ENCODE results near the gene USP1.
A peak's percentile ranks its signal among the peaks of the same experiment; 100 is the strongest.

Gene USP1

GRCh38 chr1:62444701-62445100, 7.9 kb downstream of the USP1 start:
- Histone ChIP-seq H3K4me3 (no peak overlapping the region), H3K36me3 (ENCODE audit: insufficient read depth, low read length) (peaks cover 98% of the 10 kb centered on the region), H3K9ac (ENCODE audit: insufficient read length) (no peak overlapping the region), H3K27ac (no peak overlapping the region), H3K9me3 (ENCODE audit: low read depth, low read length) (no peaks in the 10 kb centered on the region)
- DNase-seq (ENCODE audit: low read depth, low spot score) = no peak
- no peak for TF ChIP-seq POLR2AphosphoS5 (IDR thresholded peaks at IDR 0.05; ENCODE audit: borderline replicate concordance, low read depth, low read length)
- no peak for TF ChIP-seq FOXP2 (optimal IDR thresholded peaks at IDR 0.05; ENCODE audit: control extremely low read depth, extremely low read length, insufficient read depth)
- no peak for TF ChIP-seq EZH2 (IDR thresholded peaks at IDR 0.05)

GRCh38 chr1:62448221-62448933, 11.5 kb downstream of the USP1 start:
- no peak for DNase-seq (ENCODE audit: low read depth, low spot score)
- Histone ChIP-seq H3K9ac (ENCODE audit: insufficient read length) (no peak overlapping the region), H3K9me3 (ENCODE audit: low read depth, low read length) (no peaks in the 10 kb centered on the region), H3K4me3 (no peak overlapping the region), H3K27ac (peak overlapping the region; percentile 46; the same call in 1 of the 2 replicates), H3K36me3 (ENCODE audit: insufficient read depth, low read length) (peaks cover 99% of the 10 kb centered on the region)
- TF ChIP-seq EZH2 (IDR thresholded peaks at IDR 0.05) (no peak), POLR2AphosphoS5 (IDR thresholded peaks at IDR 0.05; ENCODE audit: borderline replicate concordance, low read depth, low read length) (no peak), FOXP2 (optimal IDR thresholded peaks at IDR 0.05; ENCODE audit: control extremely low read depth, extremely low read length, insufficient read depth) (no peak)

- no peak overlapping the region for H3K4me3 ChIP-seq
- TF ChIP-seq FOXP2 (optimal IDR thresholded peaks at IDR 0.05; ENCODE audit: control extremely low read depth, extremely low read length, insufficient read depth) (no peak), POLR2AphosphoS5 (IDR thresholded peaks at IDR 0.05; ENCODE audit: borderline replicate concordance, low read depth, low read length) (no peak), EZH2 (IDR thresholded peaks at IDR 0.05) (no peak)
- DNase-seq (ENCODE audit: low read depth, low spot score) = no peak
- H3K9me3 ChIP-seq (ENCODE audit: low read depth, low read length) = no peaks in the 10 kb centered on the region
- no peak overlapping the region for H3K9ac ChIP-seq (ENCODE audit: insufficient read length)
- H3K36me3 ChIP-seq (ENCODE audit: insufficient read depth, low read length) = peaks cover 99% of the 10 kb centered on the region
- H3K27ac ChIP-seq = no peak overlapping the region
These were observed 13.5 kb downstream of the USP1 start for GRCh38 chr1:62450301-62450700.

- no peak overlapping the region for H3K27ac ChIP-seq
- H3K36me3 ChIP-seq (ENCODE audit: insufficient read depth, low read length) = peaks cover 73% of the 10 kb centered on the region
- no peak overlapping the region for H3K4me3 ChIP-seq
- no peaks in the 10 kb centered on the region for H3K9me3 ChIP-seq (ENCODE audit: low read depth, low read length)
- no peak for DNase-seq (ENCODE audit: low read depth, low spot score)
- TF ChIP-seq FOXP2 (optimal IDR thresholded peaks at IDR 0.05; ENCODE audit: control extremely low read depth, extremely low read length, insufficient read depth) = no peak
- TF ChIP-seq POLR2AphosphoS5 (IDR thresholded peaks at IDR 0.05; ENCODE audit: borderline replicate concordance, low read depth, low read length) = no peak
- no peak for TF ChIP-seq EZH2 (IDR thresholded peaks at IDR 0.05)
- no peak overlapping the region for H3K9ac ChIP-seq (ENCODE audit: insufficient read length)
These were observed 16.1 kb downstream of the USP1 start for GRCh38 chr1:62452951-62453350.

- no peak overlapping the region for H3K9ac ChIP-seq (ENCODE audit: insufficient read length)
These were observed 21.1 kb downstream of the USP1 start for GRCh38 chr1:62457955-62458354.

GRCh38 chr1:62462370-62462769, 25.5 kb downstream of the USP1 start:
- peak; percentile 67 for DNase-seq (ENCODE audit: low read depth, low spot score)
- 0 out of 2 replicates have a peak, but pooled peaks cover 6% of the 10 kb centered on the region for H3K36me3 ChIP-seq (ENCODE audit: insufficient read depth, low read length)
- TF ChIP-seq POLR2AphosphoS5 (IDR thresholded peaks at IDR 0.05; ENCODE audit: borderline replicate concordance, low read depth, low read length) (peak; percentile 46; the same call in 1 of the 2 replicates), FOXP2 (optimal IDR thresholded peaks at IDR 0.05; ENCODE audit: control extremely low read depth, extremely low read length, insufficient read depth) (no peak)
- H3K9ac ChIP-seq (ENCODE audit: insufficient read length) = no peak overlapping the region
- H3K4me3 ChIP-seq = peak overlapping the region; percentile 47; the same call in 1 of the 2 replicates
- H3K27ac ChIP-seq = peak overlapping the region; percentile 89
- no peaks in the 10 kb centered on the region for H3K9me3 ChIP-seq (ENCODE audit: low read depth, low read length)

More at GRCh38 chr1:62457955-62458354, 21.1 kb downstream of the USP1 start:
- H3K9me3 ChIP-seq (ENCODE audit: low read depth, low read length) = no peaks in the 10 kb centered on the region
- no peak for DNase-seq (ENCODE audit: low read depth, low spot score)
- H3K36me3 ChIP-seq (ENCODE audit: insufficient read depth, low read length) = peaks cover 23% of the 10 kb centered on the region
- H3K27ac ChIP-seq = no peak overlapping the region
- TF ChIP-seq FOXP2 (optimal IDR thresholded peaks at IDR 0.05; ENCODE audit: control extremely low read depth, extremely low read length, insufficient read depth) (no peak), EZH2 (IDR thresholded peaks at IDR 0.05) (no peak), POLR2AphosphoS5 (IDR thresholded peaks at IDR 0.05; ENCODE audit: borderline replicate concordance, low read depth, low read length) (no peak)
- H3K4me3 ChIP-seq = no peak overlapping the region

GRCh38 chr1:62467092-62467491, 30.2 kb downstream of the USP1 start:
- no peak for TF ChIP-seq FOXP2 (optimal IDR thresholded peaks at IDR 0.05; ENCODE audit: control extremely low read depth, extremely low read length, insufficient read depth)
- TF ChIP-seq EZH2 (IDR thresholded peaks at IDR 0.05) = no peak
- TF ChIP-seq POLR2AphosphoS5 (IDR thresholded peaks at IDR 0.05; ENCODE audit: borderline replicate concordance, low read depth, low read length) = no peak
- DNase-seq (ENCODE audit: low read depth, low spot score) = no peak
- Histone ChIP-seq H3K9me3 (ENCODE audit: low read depth, low read length) (no peaks in the 10 kb centered on the region), H3K9ac (ENCODE audit: insufficient read length) (no peak overlapping the region), H3K4me3 (no peak overlapping the region), H3K27ac (no peak overlapping the region), H3K36me3 (ENCODE audit: insufficient read depth, low read length) (peaks cover 13% of the 10 kb centered on the region; the same call in 1 of the 2 replicates)

- DNase-seq (ENCODE audit: low read depth, low spot score) = no peak
- H3K36me3 ChIP-seq (ENCODE audit: insufficient read depth, low read length) = peaks cover 12% of the 10 kb centered on the region; the same call in 1 of the 2 replicates
- no peak for TF ChIP-seq FOXP2 (optimal IDR thresholded peaks at IDR 0.05; ENCODE audit: control extremely low read depth, extremely low read length, insufficient read depth)
- TF ChIP-seq POLR2AphosphoS5 (IDR thresholded peaks at IDR 0.05; ENCODE audit: borderline replicate concordance, low read depth, low read length) = no peak
- TF ChIP-seq EZH2 (IDR thresholded peaks at IDR 0.05) = no peak
These were observed 39.8 kb downstream of the USP1 start for GRCh38 chr1:62476525-62477219.

More at GRCh38 chr1:62476525-62477219, 39.8 kb downstream of the USP1 start:
- no peaks in the 10 kb centered on the region for H3K9me3 ChIP-seq (ENCODE audit: low read depth, low read length)
- H3K9ac ChIP-seq (ENCODE audit: insufficient read length) = no peak overlapping the region
- H3K27ac ChIP-seq = no peak overlapping the region
- no peak overlapping the region for H3K4me3 ChIP-seq

Measured in SK-N-MC (cell line).